GM12878 (cell line): ENCODE measurements around the gene FAM120A. TPM values are rescaled to one million over a fixed set of nuclear protein-coding genes. Genes with fewer than 3 reads are reported as not detected.
A peak's percentile ranks its signal among the peaks of the same experiment; 100 is the strongest.

Experiments used
- ATAC-seq: fragments of 200-7000 bp; cut with Tn5 transposase; 3 replicates; pipeline ENCODE4 v1.9.1; 2020; ENCODE audit warnings: mild to moderate bottlenecking, moderate library complexity
- BruUV-seq: library from RNA; stranded (reverse); fragments of 400-500 nt; replicated peaks from 2 replicates; lab custom pipeline; 2021; lab: Mats Ljungman, UMichigan
- CTCF ChIA-PET: fragments of 300-600 bp; sonication (Branson Sonifier 250); formaldehyde crosslinking; extraction: SDS; loops from one replicate; lab custom pipeline; 2021; ENCODE audit warnings: inconsistent platforms; lab: Yijun Ruan, JAX
- POLR2A ChIA-PET: fragments of 350-600 bp; formaldehyde crosslinking; extraction: SDS; loops from one replicate; lab custom pipeline; 2021; ENCODE audit warnings: inconsistent platforms; lab: Charles Lee
- RAD21 ChIA-PET: fragments of 300-600 bp; sonication (Branson Sonifier 250); formaldehyde crosslinking; loops from one replicate; lab custom pipeline; 2023; ENCODE audit warnings: antibody characterized with exemption; ENCODE audit not compliant: unreplicated experiment; lab: Charles Lee
- SMC1A ChIA-PET: fragments of 300-600 bp; sonication (Branson Sonifier 250); formaldehyde crosslinking; loops from one replicate; lab custom pipeline; 2023; ENCODE audit not compliant: unreplicated experiment, uncharacterized antibody; lab: Charles Lee
- DNase-seq: peaks from one replicate; pipeline ENCODE4 v3.0.0-alpha.2; 2011; ENCODE audit warnings: low read depth, low spot score
- FAIRE-seq: peaks from 3 replicates; lab custom pipeline; 2011; peaks lifted over from hg19 to GRCh38; lab: Jason Lieb, UNC
- H2AFZ ChIP-seq: 2 replicates; pipeline ENCODE4 v1.6.0; 2011; ENCODE audit warnings: low read depth, low read length, control low read depth; ENCODE audit not compliant: control insufficient read depth
- H3K27ac ChIP-seq: 2 replicates; pipeline ENCODE4 v1.5.1; 2011; ENCODE audit warnings: control low read depth; ENCODE audit not compliant: control insufficient read depth, insufficient read depth
- H3K27me3 ChIP-seq, 2 experiments: replicated peaks in 1 of 2; 2 replicates each; pipeline versions ENCODE4 v1.6.0 to v1.6.1; 2011; ENCODE audit warnings: low read length in 1 of 2; ENCODE audit not compliant: control insufficient read depth in 2 of 2, insufficient read depth in 2 of 2
- H3K36me3 ChIP-seq, 2 experiments: 2 replicates each; pipeline ENCODE4 v1.5.1; 2011; ENCODE audit warnings: low read length in 1 of 2; ENCODE audit not compliant: control insufficient read depth in 2 of 2, insufficient read depth in 2 of 2
- H3K4me1 ChIP-seq: 2 replicates; pipeline ENCODE4 v1.6.1; 2011; ENCODE audit warnings: mild to moderate bottlenecking, low read length, moderate library complexity, mixed read lengths; ENCODE audit not compliant: control insufficient read depth, insufficient read depth
- H3K4me2 ChIP-seq: 2 replicates; pipeline ENCODE4 v1.6.0; 2011; ENCODE audit warnings: control low read depth; ENCODE audit not compliant: control insufficient read depth, insufficient read depth
- H3K4me3 ChIP-seq: fragments of 200-600 bp; sonication (generic); 2 replicates; pipeline ENCODE4 v1.5.1; 2016
- H3K79me2 ChIP-seq: 2 replicates; pipeline ENCODE4 v1.6.0; 2011; ENCODE audit warnings: low read length; ENCODE audit not compliant: control insufficient read depth, insufficient read depth
- H3K9ac ChIP-seq: 2 replicates; pipeline ENCODE4 v1.8.0; 2011; ENCODE audit warnings: low read length, control low read depth, mixed read lengths; ENCODE audit not compliant: control insufficient read depth, insufficient read depth
- H3K9me3 ChIP-seq: replicated peaks from 3 replicates; pipeline ENCODE4 v1.5.1; 2011; ENCODE audit warnings: mild to moderate bottlenecking, low read length; ENCODE audit not compliant: control insufficient read depth, insufficient read depth
- H4K20me1 ChIP-seq: 2 replicates; pipeline ENCODE4 v1.6.0; 2011; ENCODE audit not compliant: control insufficient read depth, insufficient read depth
- BCLAF1 ChIP-seq: fragments of 450-650 bp; IDR thresholded peaks from 2 replicates; pipeline ENCODE4 v1.6.1; 2017; ENCODE audit warnings: antibody characterized with exemption, mild to moderate bottlenecking, moderate library complexity
- EGR1 ChIP-seq, 2 experiments: IDR thresholded peaks; 1 replicate in 1 of 2; 2 replicates in 1 of 2; pipeline ENCODE4 v1.6.1; 2011 to 2012; ENCODE audit warnings: low read depth in 2 of 2, low read length in 2 of 2, borderline replicate concordance in 1 of 2, mild to moderate bottlenecking in 1 of 2, moderate library complexity in 1 of 2
- MEF2B ChIP-seq: fragments of 450-650 bp; IDR thresholded peaks from 2 replicates; pipeline ENCODE4 v1.6.1; 2018; ENCODE audit warnings: mild to moderate bottlenecking, moderate library complexity; ENCODE audit not compliant: partially characterized antibody, poor library complexity, severe bottlenecking
- NFYB ChIP-seq: IDR thresholded peaks from 2 replicates; pipeline ENCODE4 v1.6.1; 2011; ENCODE audit warnings: low read depth, mild to moderate bottlenecking, low read length, improper control_type of control experiment, moderate library complexity; ENCODE audit not compliant: insufficient read depth
- NR2F1 ChIP-seq: fragments of 450-650 bp; conservative IDR thresholded peaks from 2 replicates; pipeline ENCODE4 v1.6.1; 2017; ENCODE audit warnings: mild to moderate bottlenecking
- USF1 ChIP-seq: IDR thresholded peaks from 2 replicates; pipeline ENCODE4 v1.6.1; 2011; ENCODE audit warnings: borderline replicate concordance, low read depth, mild to moderate bottlenecking, moderate library complexity, mixed read lengths, low read length; ENCODE audit not compliant: insufficient read depth; ENCODE audit errors: extremely low read length
- whole genome bisulfite sequencing: methylation state at CpG from one replicate; pipeline ENCODE4 v1.1.6; 2016; ENCODE audit warnings: low lambda C conversion rate; ENCODE audit not compliant: insufficient replicate concordance, insufficient coverage; ENCODE audit errors: missing lambda C conversion rate; 5-methylcytosine and 5-hydroxymethylcytosine counted together
- in situ Hi-C: fragments of 300-500 bp; cut with MboI; formaldehyde crosslinking; loops from 9 replicates; pipeline ENCODE4 v1.14.3; 2018; ENCODE audit warnings: mixed read lengths
- intact Hi-C: fragments of 100-400 bp; cut with micrococcal nuclease; formaldehyde crosslinking; loops from one replicate; pipeline ENCODE4 v1.14.2; 2022; ENCODE audit not compliant: unreplicated experiment
- polyA plus RNA-seq, 11 experiments: library from polyadenylated mRNA; depleted of rRNA in 4 of 11; unstranded in 6 of 11; stranded (reverse) in 5 of 11; fragments of >200 nt; fragmentation: Nextera tagmentation in 4 of 11; fragmentation: Illumina TruSeq in 1 of 11; extraction: Ambion mirVana in 4 of 11; extraction: Trizol in 1 of 11; gene quantifications; 1 replicate in 1 of 11; 2 replicates in 10 of 11; pipeline versions ENCODE4 v1.2.1 to v1.2.3, GENCODE V29; 2011 to 2016; ENCODE audit warnings: inconsistent platforms in 2 of 11, missing spikeins in 2 of 11, low read depth in 1 of 11
- total RNA-seq, 4 experiments: library from RNA; depleted of rRNA in 3 of 4; stranded (reverse); fragments of >200 nt in 3 of 4; fragmentation: Illumina TruSeq in 1 of 4; extraction: Trizol in 1 of 4; gene quantifications; 2 replicates each; pipeline versions ENCODE4 v1.2.1 to v1.2.3, GENCODE V29; 2013 to 2021

Gene FAM120A
- total and polyA plus RNA-seq, 10 of the 15 experiments (the other 5 are each of a cell fraction or from before 2014, with no cell fraction given), result 13.1 to 89.6 (median 52.5) TPM

GRCh38 chr9:93533863-93534262, 82.4 kb downstream of the FAM120A start:
- H4K20me1 ChIP-seq, result no peaks in the 10 kb centered on the region
- no peak overlapping the region for H3K9ac ChIP-seq
- no TSS peak for BruUV-seq
- TF ChIP-seq NFYB, result no peak
- H3K27me3 ChIP-seq, result no peaks in the 10 kb centered on the region
- no peaks in the 10 kb centered on the region for H3K79me2 ChIP-seq
- DNase-seq (no peak), FAIRE-seq (no peak), ATAC-seq (0 out of 3 replicates have a peak, but pooled peaks have one; percentile 19)
- POLR2A ChIA-PET, result no interaction called here
- no peak overlapping the region for H3K4me3 ChIP-seq
- no peaks in the 10 kb centered on the region; the same call in 1 of the 2 replicates for H3K4me1 ChIP-seq
- H3K4me2 ChIP-seq, result no peak overlapping the region
- peaks cover 19 to 30% of the 10 kb centered on the region in 2 experiments for H3K36me3 ChIP-seq
- in situ Hi-C loops (no loop called here), intact Hi-C loops (no loop called here)
- H2AFZ ChIP-seq, result no peak overlapping the region
- RAD21 ChIA-PET, result no interaction called here
- WGBS, result 90% methylated on average over 7 of the region's 8 CpGs
- no peaks in the 10 kb centered on the region for H3K9me3 ChIP-seq
- CTCF ChIA-PET, result interaction anchor here (1.7 kb wide), 1 partner anchor 32 kb away, joined by 5 read pairs; no protein-coding TSS in a partner anchor
- H3K27ac ChIP-seq, result no peak overlapping the region
- SMC1A ChIA-PET, result no interaction called here

GRCh38 chr9:93536167-93536566, 84.7 kb downstream of the FAM120A start:
- Histone ChIP-seq H4K20me1 (no peaks in the 10 kb centered on the region), H3K4me3 (no peak overlapping the region), H3K79me2 (no peaks in the 10 kb centered on the region), H3K9me3 (no peaks in the 10 kb centered on the region), H3K9ac (no peak overlapping the region), H3K36me3 (peaks cover 13 to 36% of the 10 kb centered on the region in 2 experiments), H3K27ac (no peak overlapping the region), H2AFZ (no peak overlapping the region), H3K4me1 (no peaks in the 10 kb centered on the region; the same call in 1 of the 2 replicates), H3K27me3 (no peaks in the 10 kb centered on the region), H3K4me2 (no peak overlapping the region)
- CTCF ChIA-PET, result interaction anchor here (1.4 kb wide), 1 partner anchor 30 kb away, joined by 4 read pairs; no protein-coding TSS in a partner anchor
- in situ Hi-C loops, result no loop called here
- no peak for DNase-seq
- FAIRE-seq, result no peak
- intact Hi-C loops, result no loop called here
- BruUV-seq, result no TSS peak
- SMC1A ChIA-PET, result no interaction called here
- 100% methylated on average over 4 of the region's 4 CpGs for WGBS
- POLR2A ChIA-PET, result interaction anchor here (1.3 kb wide), 1 partner anchor 9 kb away, joined by 8 read pairs; no protein-coding TSS in a partner anchor
- no peak for ATAC-seq
- RAD21 ChIA-PET, result no interaction called here
- TF ChIP-seq USF1 (no peak), NR2F1 (no peak), EGR1 (IDR thresholded peaks at IDR 0.05; ENCODE audit: borderline replicate concordance in 1 of 2, low read depth in 2 of 2, low read length in 2 of 2) (no peak), BCLAF1 (no peak), MEF2B (no peak)
